WTC11 (cell line): ENCODE measurements around the gene CENPF. TPM values are rescaled to one million over a fixed set of nuclear protein-coding genes. Genes with fewer than 3 reads are reported as not detected.

Experiments
- ATAC-seq: fragments of 200-7000 bp; cut with Tn5 transposase; 2 replicates; pipeline ENCODE4 v1.10.0; 2021; ENCODE audit warnings: mild to moderate bottlenecking, moderate library complexity
- CTCF ChIA-PET: fragments of 300-600 bp; sonication (Branson Sonifier 250); formaldehyde crosslinking; loops from one replicate; lab custom pipeline; 2021; ENCODE audit warnings: antibody characterized with exemption; lab: Charles Lee
- POLR2A ChIA-PET: fragments of 350-600 bp; sonication (Branson Sonifier 250); formaldehyde crosslinking; loops from one replicate; lab custom pipeline; 2021; ENCODE audit warnings: antibody characterized with exemption; lab: Charles Lee
- DNase-seq: peaks from one replicate; pipeline ENCODE4 v3.0.0; 2021; ENCODE audit warnings: low spot score
- H3K27ac Mint-ChIP-seq: 2 replicates; pipeline ENCODE4 v1.8.0; 2021; ENCODE audit warnings: mixed read lengths
- H3K27me3 Mint-ChIP-seq: 2 replicates; pipeline ENCODE4 v1.8.0; 2021; ENCODE audit warnings: low read depth, mild to moderate bottlenecking, moderate library complexity, mixed read lengths
- H3K36me3 Mint-ChIP-seq: 2 replicates; pipeline ENCODE4 v1.8.0; 2021; ENCODE audit warnings: mixed read lengths
- H3K4me1 Mint-ChIP-seq: 2 replicates; pipeline ENCODE4 v1.8.0; 2022; ENCODE audit warnings: mixed read lengths
- H3K4me3 Mint-ChIP-seq: 2 replicates; pipeline ENCODE4 v1.8.0; 2021; ENCODE audit warnings: mild to moderate bottlenecking, moderate library complexity, mixed read lengths
- H3K9me3 Mint-ChIP-seq: 2 replicates; pipeline ENCODE4 v1.8.0; 2021; ENCODE audit warnings: mixed read lengths
- ARID4B ChIP-seq: sonication (generic); formaldehyde crosslinking; IDR thresholded peaks from 2 replicates; pipeline ENCODE4 v1.8.0; 2023; ENCODE audit warnings: missing genetic modification reagents, mild to moderate bottlenecking, borderline replicate concordance
- CDX4 ChIP-seq: fragments of 250-450 bp; sonication (Bioruptor Pico); IDR thresholded peaks from 2 replicates; pipeline ENCODE4 v1.9.0; 2021; ENCODE audit warnings: moderate library complexity, mild to moderate bottlenecking, inconsistent platforms, borderline replicate concordance
- ELF4 ChIP-seq: sonication (generic); formaldehyde crosslinking; IDR thresholded peaks from 2 replicates; pipeline ENCODE4 v1.8.1; 2022; ENCODE audit warnings: low read depth, mild to moderate bottlenecking, moderate library complexity, missing genetic modification reagents
- ERG ChIP-seq: fragments of 250-450 bp; sonication (Bioruptor Pico); IDR thresholded peaks from 2 replicates; pipeline ENCODE4 v1.8.0; 2021; ENCODE audit warnings: mild to moderate bottlenecking
- FOXP1 ChIP-seq: sonication (generic); formaldehyde crosslinking; IDR thresholded peaks from 2 replicates; pipeline ENCODE4 v1.8.0; 2022; ENCODE audit warnings: missing genetic modification reagents, mild to moderate bottlenecking, moderate library complexity, borderline replicate concordance
- JAZF1 ChIP-seq: fragments of 250-450 bp; sonication (Bioruptor Pico); IDR thresholded peaks from 2 replicates; pipeline ENCODE4 v1.9.0; 2021; ENCODE audit warnings: moderate library complexity, mild to moderate bottlenecking, inconsistent platforms
- KAT7 ChIP-seq: sonication (generic); formaldehyde crosslinking; IDR thresholded peaks from 2 replicates; pipeline ENCODE4 v1.8.1; 2023; ENCODE audit warnings: missing genetic modification reagents, mild to moderate bottlenecking, borderline replicate concordance
- MAX ChIP-seq: sonication (generic); formaldehyde crosslinking; IDR thresholded peaks from 2 replicates; pipeline ENCODE4 v1.8.0; 2022; ENCODE audit warnings: mild to moderate bottlenecking, missing genetic modification reagents
- USF2 ChIP-seq: sonication (generic); formaldehyde crosslinking; IDR thresholded peaks from 2 replicates; pipeline ENCODE4 v1.8.1; 2023; ENCODE audit warnings: mild to moderate bottlenecking, missing genetic modification reagents, moderate library complexity
- ZNF396 ChIP-seq: fragments of 250-450 bp; sonication (Bioruptor Pico); IDR thresholded peaks from 2 replicates; pipeline ENCODE4 v1.8.0; 2021; ENCODE audit warnings: mild to moderate bottlenecking, moderate library complexity, borderline replicate concordance
- ZNF425 ChIP-seq: fragments of 250-450 bp; sonication (Bioruptor Pico); conservative IDR thresholded peaks from 2 replicates; pipeline ENCODE4 v1.9.0; 2021; ENCODE audit warnings: mild to moderate bottlenecking
- ZNF512 ChIP-seq: sonication (generic); formaldehyde crosslinking; IDR thresholded peaks from 2 replicates; pipeline ENCODE4 v1.8.1; 2022; ENCODE audit warnings: missing genetic modification reagents, borderline replicate concordance
- ZNF671 ChIP-seq: fragments of 250-450 bp; sonication (Bioruptor Pico); IDR thresholded peaks from 2 replicates; pipeline ENCODE4 v1.8.0; 2021; ENCODE audit warnings: mild to moderate bottlenecking
- total RNA-seq: library from RNA; stranded (reverse); gene quantifications from 3 replicates; pipeline ENCODE4 v1.2.3, GENCODE V29; 2021

CENPF gene
- total RNA-seq, 1 experiment from 2014 or later = 166 TPM

GRCh38 chr1:214636436-214636835 is 33.4 kb downstream of the CENPF start:
- H3K4me3 Mint-ChIP-seq = no peak overlapping the region
- no peak for ATAC-seq
- TF ChIP-seq USF2 (CRISPR knock-in tag) (no peak), ELF4 (no peak), CDX4 (CRISPR knock-in tag) (no peak), JAZF1 (CRISPR knock-in tag) (no peak), KAT7 (CRISPR knock-in tag) (no peak), FOXP1 (CRISPR knock-in tag) (no peak), ZNF425 (CRISPR knock-in tag) (no peak), ZNF671 (CRISPR knock-in tag) (no peak), MAX (CRISPR knock-in tag) (no peak), ZNF512 (CRISPR knock-in tag) (no peak), ZNF396 (CRISPR knock-in tag) (no peak), ERG (CRISPR knock-in tag) (no peak)
- H3K4me1 Mint-ChIP-seq = no peaks in the 10 kb centered on the region
- ChIA-PET CTCF (no interaction called here), POLR2A (no interaction called here)
- DNase-seq = no peak
- H3K27me3 Mint-ChIP-seq = no peaks in the 10 kb centered on the region
- 0 out of 2 replicates have a peak overlapping the region, but pooled peaks have one; percentile 15 for H3K27ac Mint-ChIP-seq
- H3K36me3 Mint-ChIP-seq = peaks cover 66% of the 10 kb centered on the region
- no peaks in the 10 kb centered on the region for H3K9me3 Mint-ChIP-seq

- H3K4me1 Mint-ChIP-seq = no peaks in the 10 kb centered on the region
- ChIA-PET CTCF (no interaction called here), POLR2A (no interaction called here)
- no peak for TF ChIP-seq ARID4B (CRISPR knock-in tag)
- no peak overlapping the region for H3K4me3 Mint-ChIP-seq
- no peaks in the 10 kb centered on the region for H3K27me3 Mint-ChIP-seq
- peaks cover 59% of the 10 kb centered on the region for H3K36me3 Mint-ChIP-seq
- H3K9me3 Mint-ChIP-seq = no peaks in the 10 kb centered on the region
- no peak for DNase-seq
- ATAC-seq = no peak
- no peak overlapping the region for H3K27ac Mint-ChIP-seq
Observed at GRCh38 chr1:214637125-214637524, 34.1 kb downstream of the CENPF start.
